ENCODE results near the gene ACSF2.

The ACSF2 gene

DNA sequence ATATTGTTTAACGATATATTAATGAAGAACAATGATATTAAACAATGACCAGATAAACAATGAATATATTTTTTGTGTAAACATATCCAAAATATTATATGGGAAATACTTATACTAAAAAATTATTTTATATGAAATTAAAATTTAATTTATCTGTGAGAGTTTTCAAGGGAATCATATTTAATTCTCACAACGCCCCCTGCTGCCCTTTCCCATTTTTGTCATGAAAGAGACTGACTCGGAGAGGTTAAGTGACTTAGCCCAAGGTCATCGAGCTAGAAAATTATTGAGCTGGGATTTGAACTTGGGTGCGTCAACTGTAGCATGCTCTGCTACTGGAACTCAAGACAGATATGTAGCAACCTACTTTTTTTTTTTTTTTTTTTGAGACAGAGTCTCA, 75.0 kb downstream of the ACSF2 start:
- Histone ChIP-seq H3K36me3 (ENCODE audit: insufficient read depth, low read length) (no peaks in the 10 kb centered on the region), H3K27me3 (ENCODE audit: insufficient read depth, low read length) (peaks cover 12% of the 10 kb centered on the region), H3K4me1 (ENCODE audit: insufficient read depth, low read length) (no peaks in the 10 kb centered on the region), H3K4me3 (ENCODE audit: low read length) (no peak overlapping the region), H2AFZ (ENCODE audit: low read depth, low read length) (no peak overlapping the region), H3K9me3 (ENCODE audit: low read length) (no peaks in the 10 kb centered on the region)

DNA sequence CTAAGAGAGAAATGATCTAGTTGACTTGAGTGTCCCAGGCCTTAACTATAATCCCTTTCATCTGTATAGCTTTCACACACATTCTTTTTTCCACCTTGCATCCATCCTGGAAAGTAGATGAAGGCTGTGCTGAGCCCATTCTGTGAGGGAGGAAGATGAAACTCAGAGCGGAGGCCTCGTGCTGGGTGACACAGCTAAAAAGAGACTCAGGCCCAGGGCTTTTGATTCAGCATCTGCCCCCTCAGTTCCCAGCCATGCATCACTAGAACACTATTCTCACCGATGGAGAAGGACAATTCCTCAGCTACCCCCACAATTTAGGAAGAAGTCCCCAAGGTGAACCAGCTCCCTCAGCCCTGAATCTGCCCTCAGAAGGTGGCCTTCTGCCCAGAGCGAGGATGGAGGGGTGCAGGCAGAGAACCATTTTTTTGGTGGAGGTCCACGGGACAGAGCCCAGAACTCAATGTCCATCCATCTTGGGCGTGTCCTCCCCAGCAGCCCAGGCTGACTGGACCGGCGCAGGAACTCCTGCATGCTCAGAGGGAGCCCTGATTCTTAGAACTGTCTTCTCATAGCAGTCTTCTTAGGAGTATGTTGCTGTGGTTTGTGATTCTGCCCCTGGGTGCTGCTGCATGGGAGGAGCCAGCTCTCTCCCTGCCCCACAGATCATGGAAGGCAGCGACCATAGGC, 76.4 kb downstream of the ACSF2 start:
- peaks cover 14% of the 10 kb centered on the region for H3K27me3 ChIP-seq (ENCODE audit: insufficient read depth, low read length)
- no peaks in the 10 kb centered on the region for H3K9me3 ChIP-seq (ENCODE audit: low read length)
- H2AFZ ChIP-seq (ENCODE audit: low read depth, low read length) = no peak overlapping the region
- H3K4me1 ChIP-seq (ENCODE audit: insufficient read depth, low read length) = no peaks in the 10 kb centered on the region
- no peak overlapping the region for H3K4me3 ChIP-seq (ENCODE audit: low read length)
- no peaks in the 10 kb centered on the region for H3K36me3 ChIP-seq (ENCODE audit: insufficient read depth, low read length)

DNA sequence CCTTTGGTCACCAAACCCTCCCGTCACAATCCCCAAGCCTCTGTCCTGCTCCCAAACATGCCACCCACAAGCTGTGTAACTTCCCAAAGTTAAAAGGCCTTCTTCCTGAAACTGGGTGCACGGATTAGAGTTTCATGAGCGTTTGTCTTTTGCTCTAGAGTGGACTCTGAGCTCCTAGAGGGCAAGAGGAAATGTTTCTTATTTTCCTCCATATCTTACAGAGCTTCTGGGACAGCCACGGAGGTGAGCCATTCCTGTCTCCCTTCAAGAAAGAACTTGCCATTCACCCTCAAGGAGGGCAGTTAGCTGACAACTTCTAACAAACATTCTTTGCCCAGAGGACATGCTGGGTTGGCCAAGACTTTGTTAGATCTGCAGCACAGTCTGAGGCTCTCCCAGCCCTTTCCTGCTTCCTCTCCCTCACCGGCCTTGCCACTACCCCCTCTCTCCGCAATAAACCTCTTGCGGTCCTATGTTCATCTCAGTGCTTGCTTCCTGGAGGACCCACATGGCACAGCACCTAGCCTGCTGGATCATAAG, 79.6 kb downstream of the ACSF2 start:
- H3K4me1 ChIP-seq (ENCODE audit: insufficient read depth, low read length) = peaks cover 1% of the 10 kb centered on the region
- H3K36me3 ChIP-seq (ENCODE audit: insufficient read depth, low read length) = no peaks in the 10 kb centered on the region
- no peak overlapping the region for H3K4me3 ChIP-seq (ENCODE audit: low read length)
- peaks cover 22% of the 10 kb centered on the region for H3K27me3 ChIP-seq (ENCODE audit: insufficient read depth, low read length)
- no peaks in the 10 kb centered on the region for H3K9me3 ChIP-seq (ENCODE audit: low read length)
- no peak overlapping the region for H2AFZ ChIP-seq (ENCODE audit: low read depth, low read length)

DNA sequence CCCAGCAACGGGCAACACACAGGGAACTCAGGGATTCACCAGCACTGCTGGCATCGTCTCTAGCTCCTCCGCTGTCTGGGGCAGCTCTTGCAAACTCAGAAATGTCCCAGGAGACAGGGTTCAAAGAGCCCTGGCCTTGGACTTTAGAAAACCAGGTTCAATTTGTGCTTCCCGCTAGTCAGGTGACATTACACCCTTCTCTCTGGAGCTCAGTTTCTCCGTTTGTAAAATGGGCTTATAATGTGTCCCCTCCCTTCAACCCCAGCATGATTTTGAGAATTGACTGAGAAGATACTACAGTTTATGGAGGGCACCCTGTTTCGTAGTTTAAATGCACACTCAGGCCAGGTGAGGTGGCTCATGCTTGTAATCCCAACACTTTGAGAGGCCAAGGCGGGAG, 80.3 kb downstream of the ACSF2 start:
- peaks cover 22% of the 10 kb centered on the region for H3K27me3 ChIP-seq (ENCODE audit: insufficient read depth, low read length)
- H3K4me1 ChIP-seq (ENCODE audit: insufficient read depth, low read length) = peaks cover 8% of the 10 kb centered on the region
- no peak overlapping the region for H2AFZ ChIP-seq (ENCODE audit: low read depth, low read length)
- H3K36me3 ChIP-seq (ENCODE audit: insufficient read depth, low read length) = no peaks in the 10 kb centered on the region
- H3K9me3 ChIP-seq (ENCODE audit: low read length) = no peaks in the 10 kb centered on the region
- H3K4me3 ChIP-seq (ENCODE audit: low read length) = no peak overlapping the region

DNA sequence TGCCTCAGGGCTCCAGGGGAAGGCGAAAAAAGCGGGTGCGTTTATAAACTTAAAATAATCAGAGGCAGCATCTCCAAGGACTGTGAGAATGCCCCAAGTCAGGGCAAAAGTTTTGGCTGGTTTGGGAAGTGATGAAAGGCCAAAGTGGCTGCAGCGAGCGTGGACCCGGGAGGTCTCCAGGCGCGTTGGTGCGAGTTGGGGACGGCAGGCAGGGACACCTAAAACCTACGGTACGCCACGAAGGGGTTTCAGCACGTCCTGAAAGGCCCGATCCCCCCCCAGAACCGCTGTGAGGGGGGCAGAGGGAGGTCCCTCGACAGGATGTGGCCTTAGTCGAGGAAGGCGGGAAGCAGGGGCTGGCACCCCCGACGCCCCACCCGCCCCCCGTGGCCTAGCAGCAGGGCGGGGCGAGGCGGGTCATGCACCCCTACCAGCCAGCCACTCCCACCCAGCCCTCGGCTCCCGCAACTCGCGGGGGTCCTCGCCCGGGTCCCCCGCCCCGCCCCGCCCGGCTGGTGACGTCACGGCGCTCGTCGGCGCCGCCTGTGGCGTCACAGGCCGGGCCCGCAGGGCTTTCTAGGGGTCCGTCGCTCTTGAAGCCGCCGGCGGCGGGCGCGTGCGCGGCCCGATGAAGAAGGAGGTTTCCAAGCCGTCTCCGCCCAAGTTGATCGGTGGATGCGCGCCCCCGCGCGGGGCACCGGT, 82.0 kb downstream of the ACSF2 start, which contains the start of gene MYCBPAP:
Gene MYCBPAP, plus strand, starts transcription at position 569 of the 702 bp plus-strand sequence. CDS start 236 bp downstream, outside the sequence.
- no peaks in the 10 kb centered on the region for H3K9me3 ChIP-seq (ENCODE audit: low read length)
- H3K36me3 ChIP-seq (ENCODE audit: insufficient read depth, low read length) = no peaks in the 10 kb centered on the region
- H3K27me3 ChIP-seq (ENCODE audit: insufficient read depth, low read length) = peaks cover 19% of the 10 kb centered on the region
- peaks cover 11% of the 10 kb centered on the region for H3K4me1 ChIP-seq (ENCODE audit: insufficient read depth, low read length)
- no peak within 1 kb of the TSS for H3K4me3 ChIP-seq (ENCODE audit: low read length)
- no peak within 1 kb of the TSS for H2AFZ ChIP-seq (ENCODE audit: low read depth, low read length)

DNA sequence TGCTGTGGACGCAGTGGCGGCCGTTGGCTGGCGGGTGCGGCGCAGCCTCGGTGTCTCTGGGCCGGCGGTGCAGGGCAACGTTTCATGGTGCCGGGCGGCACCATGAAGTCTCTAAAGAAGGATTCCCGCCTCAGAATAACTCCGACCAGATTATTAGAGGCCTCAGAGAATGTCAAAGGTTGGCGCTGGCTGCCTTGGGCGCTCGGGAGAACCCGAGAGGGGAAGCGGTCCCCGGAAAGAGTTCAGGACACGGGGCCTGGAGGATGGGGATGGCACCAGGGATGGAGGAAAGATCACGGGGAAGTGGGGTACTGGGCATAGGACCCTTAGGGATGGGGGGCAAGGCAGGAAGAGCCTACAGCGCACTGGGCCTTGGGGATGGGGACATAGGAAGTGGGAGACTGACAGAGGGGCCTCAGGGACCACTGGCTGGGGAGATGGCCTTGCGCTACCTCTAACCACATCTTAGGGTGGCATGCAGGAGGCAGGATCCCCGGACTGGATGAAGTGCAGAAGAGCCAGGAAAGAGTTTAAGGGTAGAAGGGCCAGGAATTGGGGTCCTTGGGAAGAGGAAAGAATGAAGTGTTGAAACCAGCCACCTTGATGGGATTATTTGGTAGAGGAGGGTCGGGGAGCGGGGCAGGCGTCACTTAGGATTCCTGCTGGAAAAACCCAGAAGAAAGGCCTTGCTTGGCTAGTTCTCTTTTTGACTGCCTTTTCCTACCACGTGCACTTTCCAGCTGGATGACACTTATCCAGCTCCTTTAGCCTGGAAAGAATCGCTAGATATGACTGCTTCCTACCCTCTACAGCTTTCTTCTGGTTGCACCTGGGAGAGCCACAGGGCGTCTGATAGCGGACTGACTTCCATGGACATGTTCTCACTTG, 82.8 kb downstream of the ACSF2 start:
- Histone ChIP-seq H2AFZ (ENCODE audit: low read depth, low read length) (no peak overlapping the region), H3K9me3 (ENCODE audit: low read length) (no peaks in the 10 kb centered on the region), H3K36me3 (ENCODE audit: insufficient read depth, low read length) (no peaks in the 10 kb centered on the region), H3K4me3 (ENCODE audit: low read length) (no peak overlapping the region), H3K27me3 (ENCODE audit: insufficient read depth, low read length) (peaks cover 19% of the 10 kb centered on the region), H3K4me1 (ENCODE audit: insufficient read depth, low read length) (peaks cover 11% of the 10 kb centered on the region)

DNA sequence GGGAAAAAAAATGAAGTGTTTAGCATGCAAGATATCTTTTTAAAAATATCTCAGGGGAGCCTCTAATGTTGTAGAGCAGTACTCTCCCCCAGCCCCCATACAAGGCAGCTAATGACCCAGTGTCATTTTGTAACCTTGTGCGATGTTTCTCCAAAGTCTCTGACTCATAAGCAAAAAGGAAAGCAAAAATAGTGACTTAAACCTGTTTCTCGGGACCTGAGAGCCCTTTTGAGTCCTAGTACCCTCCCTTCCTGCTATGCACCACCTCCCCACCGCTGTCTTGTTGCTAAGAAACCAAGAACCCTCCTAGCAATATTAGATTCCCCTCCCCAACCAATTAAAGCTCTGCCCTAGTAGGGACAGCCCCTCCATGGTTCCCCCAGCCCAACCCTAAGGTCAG, 85.0 kb downstream of the ACSF2 start:
- H3K36me3 ChIP-seq (ENCODE audit: insufficient read depth, low read length) = no peaks in the 10 kb centered on the region
- H3K4me3 ChIP-seq (ENCODE audit: low read length) = no peak overlapping the region

DNA sequence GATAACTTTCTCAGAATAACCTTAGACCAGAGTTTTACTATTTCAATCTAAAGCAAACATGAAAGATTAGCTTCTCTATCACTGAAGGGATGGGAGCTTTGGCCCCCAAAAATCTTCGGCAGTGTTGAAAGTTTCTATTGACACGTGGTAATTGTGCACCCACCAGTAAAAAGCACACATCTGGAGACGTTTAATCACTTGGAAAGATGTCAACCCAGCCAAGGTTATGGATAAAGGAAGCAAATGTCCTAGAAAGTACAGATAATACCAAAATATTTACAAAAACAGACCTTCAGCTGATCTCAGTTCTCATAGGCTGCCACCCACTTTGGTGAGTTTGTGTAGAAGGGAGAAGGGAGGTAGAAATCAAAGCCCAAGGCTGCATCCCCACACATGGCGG, 87.5 kb downstream of the ACSF2 start:
- H2AFZ ChIP-seq (ENCODE audit: low read depth, low read length) = no peak overlapping the region
- no peaks in the 10 kb centered on the region for H3K36me3 ChIP-seq (ENCODE audit: insufficient read depth, low read length)
- no peaks in the 10 kb centered on the region for H3K9me3 ChIP-seq (ENCODE audit: low read length)
- H3K4me1 ChIP-seq (ENCODE audit: insufficient read depth, low read length) = peaks cover 21% of the 10 kb centered on the region
- H3K27me3 ChIP-seq (ENCODE audit: insufficient read depth, low read length) = peaks cover 19% of the 10 kb centered on the region
- no peak overlapping the region for H3K4me3 ChIP-seq (ENCODE audit: low read length)

More for the DNA sequence above, 85.0 kb downstream of the ACSF2 start:
- Histone ChIP-seq H3K9me3 (ENCODE audit: low read length) (no peaks in the 10 kb centered on the region), H2AFZ (ENCODE audit: low read depth, low read length) (no peak overlapping the region), H3K27me3 (ENCODE audit: insufficient read depth, low read length) (peaks cover 10% of the 10 kb centered on the region), H3K4me1 (ENCODE audit: insufficient read depth, low read length) (peaks cover 21% of the 10 kb centered on the region)

DNA sequence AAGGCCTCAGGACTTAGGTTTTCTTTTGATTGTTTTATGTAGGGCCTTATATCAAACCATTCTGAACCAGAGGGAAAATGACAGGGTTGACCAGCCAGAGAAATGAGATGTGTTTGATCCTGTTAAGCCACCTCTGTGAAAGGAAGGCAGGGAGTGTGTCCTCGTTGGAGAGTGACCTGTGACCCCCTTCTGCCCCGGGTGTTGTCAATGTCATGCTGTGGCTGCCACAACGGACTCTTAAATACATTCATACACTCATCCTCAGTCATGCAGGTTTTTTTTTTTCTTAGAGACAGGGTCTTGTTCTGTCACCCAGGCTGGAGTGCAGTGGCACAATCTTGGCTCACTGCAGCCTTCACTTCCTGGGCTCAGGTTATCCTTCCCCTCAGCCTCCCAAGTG, 88.4 kb downstream of the ACSF2 start:
- H3K36me3 ChIP-seq (ENCODE audit: insufficient read depth, low read length) = no peaks in the 10 kb centered on the region
- H3K27me3 ChIP-seq (ENCODE audit: insufficient read depth, low read length) = peaks cover 18% of the 10 kb centered on the region
- H3K9me3 ChIP-seq (ENCODE audit: low read length) = no peaks in the 10 kb centered on the region
- no peak overlapping the region for H3K4me3 ChIP-seq (ENCODE audit: low read length)
- H2AFZ ChIP-seq (ENCODE audit: low read depth, low read length) = no peak overlapping the region
- H3K4me1 ChIP-seq (ENCODE audit: insufficient read depth, low read length) = peaks cover 21% of the 10 kb centered on the region

DNA sequence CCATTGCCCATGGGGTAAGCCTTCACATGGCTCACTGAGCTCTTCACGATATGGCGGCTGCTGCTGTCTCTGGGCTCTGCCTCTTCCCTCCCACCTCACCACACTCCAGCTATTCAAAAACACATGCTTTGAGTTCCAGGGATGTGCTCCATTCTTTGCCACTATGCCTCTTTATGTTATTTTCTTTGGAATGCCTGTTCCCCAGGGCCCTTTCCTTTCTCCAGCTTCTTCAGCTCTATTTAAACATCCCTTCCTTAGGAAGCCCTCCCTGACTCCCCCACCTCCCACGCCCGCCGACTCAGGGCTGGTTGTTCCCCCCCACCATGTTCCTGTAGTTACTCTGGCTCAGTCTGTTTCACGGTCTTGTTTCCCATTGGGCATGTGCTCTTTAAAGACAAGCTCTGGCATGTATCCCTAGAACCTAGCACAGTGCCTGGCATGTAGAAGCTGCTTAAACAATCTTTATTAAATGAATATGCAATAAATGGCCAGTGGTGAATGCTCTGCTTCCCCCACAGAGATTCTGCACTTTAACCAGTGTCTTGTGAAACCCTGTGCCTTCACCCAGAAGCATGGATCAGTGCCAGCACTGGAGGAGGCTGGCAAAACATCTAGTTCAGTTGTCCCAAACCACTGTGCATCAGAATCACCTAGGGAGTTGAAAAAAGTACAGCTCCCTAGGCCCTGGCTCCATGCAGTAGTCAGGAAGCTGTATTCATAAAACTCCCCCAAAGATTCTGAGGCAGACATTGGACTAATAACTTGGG, 89.1 kb downstream of the ACSF2 start:
- Histone ChIP-seq H3K4me1 (ENCODE audit: insufficient read depth, low read length) (peaks cover 21% of the 10 kb centered on the region), H3K9me3 (ENCODE audit: low read length) (no peaks in the 10 kb centered on the region), H3K36me3 (ENCODE audit: insufficient read depth, low read length) (no peaks in the 10 kb centered on the region), H2AFZ (ENCODE audit: low read depth, low read length) (no peak overlapping the region), H3K4me3 (ENCODE audit: low read length) (no peak overlapping the region), H3K27me3 (ENCODE audit: insufficient read depth, low read length) (peaks cover 14% of the 10 kb centered on the region)

DNA sequence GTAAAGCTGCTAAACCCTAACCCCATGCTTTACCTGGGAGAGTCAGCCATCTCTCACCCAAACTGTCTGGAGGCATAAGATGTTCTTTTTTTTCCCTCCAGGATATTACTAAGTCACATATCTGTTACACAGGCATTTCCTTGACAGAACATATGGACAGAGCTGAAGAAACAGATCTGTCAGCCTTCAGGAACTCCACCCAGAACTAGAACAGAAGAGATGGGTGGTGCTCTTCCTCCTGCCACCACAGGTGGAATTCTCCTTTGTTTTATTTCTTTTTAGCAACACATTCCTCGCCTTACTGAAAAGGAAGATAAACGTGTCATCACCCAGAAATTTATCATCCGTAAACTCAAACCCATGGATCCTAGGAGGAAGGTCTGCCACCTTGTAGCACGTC, 91.0 kb downstream of the ACSF2 start:
- no peaks in the 10 kb centered on the region for H3K36me3 ChIP-seq (ENCODE audit: insufficient read depth, low read length)
- H3K4me1 ChIP-seq (ENCODE audit: insufficient read depth, low read length) = peaks cover 10% of the 10 kb centered on the region
- peaks cover 22% of the 10 kb centered on the region for H3K27me3 ChIP-seq (ENCODE audit: insufficient read depth, low read length)
- H3K4me3 ChIP-seq (ENCODE audit: low read length) = no peak overlapping the region
- H2AFZ ChIP-seq (ENCODE audit: low read depth, low read length) = no peak overlapping the region
- no peaks in the 10 kb centered on the region for H3K9me3 ChIP-seq (ENCODE audit: low read length)
